Measurements from ENCODE around the gene OSBPL1A. TPM values are rescaled to one million over a fixed set of nuclear protein-coding genes. Genes with fewer than 3 reads are reported as not detected.

OSBPL1A gene
- total RNA-seq, 1 donor from 2014 or later, result 50.6 TPM

- no peak overlapping the region for H3K27ac ChIP-seq
Observed at GRCh38 chr18:24266131-24266530, 131.5 kb downstream of the OSBPL1A start.

GRCh38 chr18:24265502-24266064, 132.0 kb downstream of the OSBPL1A start:
- Histone ChIP-seq H3K4me3 (no peak overlapping the region), H3K9me3 (no peaks in the 10 kb centered on the region), H3K27ac (no peak overlapping the region), H3K4me1 (peaks cover 19% of the 10 kb centered on the region), H3K36me3 (no peaks in the 10 kb centered on the region), H3K27me3 (ENCODE audit: low read depth) (no peaks in the 10 kb centered on the region)
- DNase-seq (no peak), ATAC-seq (no peak)
- no peak for TF ChIP-seq CTCF (IDR thresholded peaks at IDR 0.05)
- intact Hi-C loops (cut with DNase I), result no loop called here

More at GRCh38 chr18:24266131-24266530, 131.5 kb downstream of the OSBPL1A start:
- no peak for TF ChIP-seq CTCF (IDR thresholded peaks at IDR 0.05)
- DNase-seq (no peak), ATAC-seq (no peak)
- Histone ChIP-seq H3K36me3 (no peaks in the 10 kb centered on the region), H3K4me1 (peaks cover 24% of the 10 kb centered on the region), H3K9me3 (no peaks in the 10 kb centered on the region), H3K27me3 (ENCODE audit: low read depth) (no peaks in the 10 kb centered on the region), H3K4me3 (no peak overlapping the region)
- intact Hi-C loops (cut with DNase I), result no loop called here

DNA sequence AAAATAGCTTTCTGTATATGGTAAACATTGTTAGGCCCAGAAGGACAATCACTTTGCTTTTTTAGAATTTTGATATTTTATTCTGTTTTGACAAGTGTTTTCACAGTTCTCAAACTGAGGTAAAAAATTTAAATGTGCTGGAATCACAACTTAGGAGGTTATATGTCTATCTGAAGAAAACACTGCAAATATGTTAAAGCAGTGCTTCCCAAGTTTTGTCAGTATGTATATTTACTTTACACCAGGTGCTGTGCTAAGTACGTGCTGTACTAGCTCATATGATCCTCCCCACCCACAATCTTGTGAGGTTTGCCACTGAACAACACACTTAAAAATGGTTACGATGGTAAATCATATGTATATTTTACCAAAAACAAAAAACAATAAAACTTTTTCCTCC, 134.6 kb downstream of the OSBPL1A start:
- no peak for TF ChIP-seq CTCF (IDR thresholded peaks at IDR 0.05)
- Histone ChIP-seq H3K9me3 (no peaks in the 10 kb centered on the region), H3K4me3 (no peak overlapping the region), H3K4me1 (peaks cover 11% of the 10 kb centered on the region), H3K36me3 (no peaks in the 10 kb centered on the region), H3K27me3 (ENCODE audit: low read depth) (no peaks in the 10 kb centered on the region), H3K27ac (no peak overlapping the region)
- DNase-seq (no peak), ATAC-seq (no peak)
- intact Hi-C loops (cut with DNase I), result no loop called here

GRCh38 chr18:24262087-24262486, 135.5 kb downstream of the OSBPL1A start:
- TF ChIP-seq CTCF (IDR thresholded peaks at IDR 0.05), result no peak
- no peaks in the 10 kb centered on the region for H3K27me3 ChIP-seq (ENCODE audit: low read depth)
- H3K36me3 ChIP-seq, result no peaks in the 10 kb centered on the region
- intact Hi-C loops (cut with DNase I), result no loop called here
- peaks cover 2% of the 10 kb centered on the region for H3K9me3 ChIP-seq
- ATAC-seq (no peak), DNase-seq (no peak)
- H3K27ac ChIP-seq, result no peak overlapping the region
- no peak overlapping the region for H3K4me3 ChIP-seq
- peaks cover 11% of the 10 kb centered on the region for H3K4me1 ChIP-seq

DNA sequence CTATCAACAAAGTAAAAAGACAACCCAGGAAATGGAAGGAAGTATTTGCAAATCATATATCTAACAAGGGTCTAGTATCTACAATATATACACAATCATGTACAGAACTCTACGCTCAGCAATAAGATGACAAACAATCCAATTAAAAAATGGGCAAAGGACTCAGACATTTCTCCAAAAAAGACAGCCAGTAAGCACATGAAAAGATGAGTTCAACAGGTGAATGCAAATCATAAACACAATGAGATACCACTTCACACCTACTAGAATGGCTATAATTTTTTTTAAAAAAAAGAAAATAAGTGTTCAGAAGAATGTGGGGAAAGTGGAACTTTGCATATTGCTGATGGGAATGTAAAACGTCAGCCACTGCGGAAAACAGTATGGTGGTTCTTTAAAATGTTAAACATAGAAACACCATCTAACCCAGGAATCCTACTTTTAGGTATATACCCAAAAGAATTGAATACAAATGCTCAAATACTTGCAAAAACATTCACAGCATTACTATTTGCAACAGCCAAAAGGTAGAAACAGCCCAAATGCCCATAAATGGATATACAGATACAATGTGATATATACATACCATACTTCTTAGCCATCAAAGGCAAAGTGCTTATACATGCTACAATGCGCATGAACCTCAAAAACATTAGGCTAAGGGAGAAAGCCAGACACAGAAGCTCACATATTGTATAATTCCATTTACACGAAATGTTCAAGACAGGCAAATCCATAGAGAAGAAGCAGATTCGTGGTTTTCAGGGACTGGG, 137.6 kb downstream of the OSBPL1A start:
- intact Hi-C loops (cut with DNase I), result no loop called here
- DNase-seq (no peak), ATAC-seq (no peak)
- H3K4me1 ChIP-seq, result peaks cover 11% of the 10 kb centered on the region
- H3K36me3 ChIP-seq, result no peaks in the 10 kb centered on the region
- no peak overlapping the region for H3K4me3 ChIP-seq
- H3K27ac ChIP-seq, result no peak overlapping the region
- peaks cover 4% of the 10 kb centered on the region for H3K9me3 ChIP-seq
- H3K27me3 ChIP-seq (ENCODE audit: low read depth), result no peaks in the 10 kb centered on the region
- no peak for TF ChIP-seq CTCF (IDR thresholded peaks at IDR 0.05)
